GM19238 (cell line): ENCODE data around the gene PCDHB1.

Experiments used
- DNase-seq: peaks from one replicate; pipeline ENCODE4 v3.0.0; 2011; ENCODE audit warnings: low spot score; ENCODE audit not compliant: insufficient read length

The PCDHB1 gene, protein sequence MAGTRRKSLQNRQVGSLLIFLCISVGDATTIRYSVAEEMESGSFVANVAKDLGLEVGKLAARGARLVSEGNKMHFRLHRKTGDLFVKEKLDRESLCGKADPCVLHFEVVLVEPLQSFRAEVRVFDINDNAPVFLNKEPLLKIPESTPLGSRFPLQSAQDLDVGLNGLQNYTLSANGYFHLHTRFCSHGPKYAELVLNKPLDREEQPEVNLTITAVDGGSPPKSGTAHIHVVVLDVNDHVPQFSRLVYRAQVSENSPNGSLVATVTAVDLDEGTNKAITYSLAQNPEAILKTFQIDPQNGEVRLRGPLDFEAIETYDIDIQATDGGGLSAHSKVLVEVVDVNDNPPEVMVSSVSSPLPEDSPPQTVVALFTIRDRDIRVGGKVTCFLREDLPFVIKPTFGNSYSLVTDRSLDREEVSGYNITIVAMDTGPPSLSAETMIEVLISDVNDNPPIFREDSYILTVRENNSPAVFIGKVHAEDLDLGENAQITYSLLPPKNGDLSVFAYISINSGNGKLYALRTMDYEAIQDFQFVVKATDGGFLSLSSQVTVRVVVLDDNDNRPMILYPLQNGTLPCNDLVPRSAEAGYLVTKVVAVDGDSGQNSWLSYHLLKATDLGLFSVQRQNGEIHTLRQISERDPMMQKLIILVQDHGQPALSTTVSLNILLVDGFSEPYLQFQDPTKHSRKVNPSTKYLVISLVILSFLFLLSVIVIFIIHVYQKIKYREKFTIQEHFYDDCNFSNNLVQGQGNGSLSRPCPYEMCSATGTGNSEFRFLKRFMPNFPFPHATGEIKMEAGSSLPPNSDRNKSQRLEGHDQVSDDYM

DNA sequence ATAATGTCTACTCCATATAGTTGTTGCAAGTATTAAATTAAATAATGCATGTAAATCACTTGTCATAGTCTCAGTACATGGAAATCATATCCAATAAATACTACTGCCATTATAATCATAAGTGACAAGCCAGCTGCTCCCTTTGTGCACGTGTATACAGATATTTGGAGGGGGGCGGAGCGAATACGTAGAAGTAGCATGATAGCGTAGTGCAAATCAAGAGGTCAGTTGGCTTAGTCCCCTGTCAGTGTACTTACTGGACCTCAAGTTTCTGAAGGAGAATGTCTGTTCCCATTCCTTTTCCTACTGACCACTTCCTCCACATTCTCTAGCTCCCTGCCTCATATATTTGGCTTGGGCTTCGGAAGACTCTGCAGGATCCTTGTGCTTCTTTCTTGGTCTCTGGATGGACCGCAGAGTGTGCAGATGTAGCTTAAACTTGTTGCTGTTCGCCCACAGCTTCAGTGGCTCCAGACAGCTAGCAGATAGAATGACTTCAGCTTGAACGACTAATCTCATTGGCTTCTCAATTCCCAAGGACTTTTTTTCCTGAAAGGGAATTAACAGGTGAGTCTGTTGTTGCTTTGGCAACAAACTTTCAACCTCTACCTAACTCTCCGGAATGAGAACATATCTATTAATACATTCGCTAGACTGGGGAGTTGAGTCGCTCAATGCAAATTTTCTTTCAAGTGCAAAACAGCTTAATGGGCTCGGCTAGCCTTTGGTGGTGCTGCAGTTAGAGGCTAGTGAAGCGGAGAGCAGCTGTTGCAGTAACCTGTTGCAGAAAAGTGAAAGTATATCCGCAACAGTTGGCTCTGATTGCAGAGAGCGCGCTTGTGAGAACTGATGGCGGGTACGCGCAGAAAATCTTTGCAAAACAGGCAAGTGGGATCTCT lies at the start of gene PCDHB1:
TSS of gene PCDHB1 (plus strand) at position 753 of the 899 bp plus-strand sequence. CDS start at position 850, 97 bp downstream.
- no peak for DNase-seq

- no peak for DNase-seq
These were observed 49.7 kb upstream of the PCDHB1 start for GRCh38 chr5:141001446-141001843.

DNA sequence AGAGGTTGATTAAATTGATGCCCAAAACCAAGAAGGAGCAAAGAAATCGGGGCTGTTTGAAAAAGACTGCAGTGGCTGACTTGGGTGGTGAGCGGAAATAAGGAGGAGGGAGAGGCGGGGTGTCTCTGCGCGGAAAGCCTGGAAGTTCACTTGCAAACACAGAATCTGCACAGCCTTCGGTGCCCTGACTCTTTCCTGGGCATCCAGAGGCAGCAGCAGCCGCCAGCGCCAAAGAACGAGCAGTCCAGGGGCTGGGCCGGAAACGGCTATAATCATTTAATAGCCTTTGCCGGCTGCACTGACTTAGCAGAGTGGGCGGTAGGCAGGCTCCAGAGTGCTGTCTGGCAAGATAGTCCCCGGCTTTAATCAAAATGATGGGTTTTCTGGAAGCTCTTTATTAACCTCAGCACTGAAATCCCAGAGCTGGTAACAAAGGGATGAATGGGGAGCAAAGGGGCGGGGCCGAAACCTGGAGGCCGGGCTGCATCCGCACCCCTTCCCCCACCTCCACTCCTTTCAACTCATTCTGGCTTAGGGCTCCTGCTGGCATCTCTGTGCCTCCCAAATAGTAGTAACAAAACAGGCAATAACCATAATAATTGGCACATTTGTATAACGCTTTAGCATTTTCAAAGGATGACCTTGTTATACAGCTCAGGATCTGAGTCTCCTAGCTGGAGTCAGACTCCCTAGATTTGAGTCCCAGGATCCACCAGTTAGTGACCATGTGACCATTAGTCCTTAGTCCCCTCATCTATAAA lies 49.1 kb upstream of the PCDHB1 start:
- no peak for DNase-seq

DNA sequence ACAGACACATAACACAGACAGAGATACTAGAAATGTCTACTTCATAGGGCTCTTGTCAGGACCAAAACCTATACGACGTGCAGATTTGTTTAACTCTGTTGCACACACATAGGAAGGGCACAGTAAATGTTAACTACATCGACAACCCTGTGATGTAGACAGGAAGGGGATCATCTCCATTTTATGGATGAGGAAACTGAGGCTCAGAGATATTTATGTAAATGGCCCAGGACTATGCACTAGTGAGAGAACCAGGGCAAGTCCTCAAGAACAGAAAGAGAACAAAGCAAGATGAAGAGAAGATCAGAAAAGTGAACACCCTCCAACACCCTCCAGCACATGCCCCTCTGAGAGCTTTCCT lies 48.6 kb upstream of the PCDHB1 start:
- no peak for DNase-seq

DNA sequence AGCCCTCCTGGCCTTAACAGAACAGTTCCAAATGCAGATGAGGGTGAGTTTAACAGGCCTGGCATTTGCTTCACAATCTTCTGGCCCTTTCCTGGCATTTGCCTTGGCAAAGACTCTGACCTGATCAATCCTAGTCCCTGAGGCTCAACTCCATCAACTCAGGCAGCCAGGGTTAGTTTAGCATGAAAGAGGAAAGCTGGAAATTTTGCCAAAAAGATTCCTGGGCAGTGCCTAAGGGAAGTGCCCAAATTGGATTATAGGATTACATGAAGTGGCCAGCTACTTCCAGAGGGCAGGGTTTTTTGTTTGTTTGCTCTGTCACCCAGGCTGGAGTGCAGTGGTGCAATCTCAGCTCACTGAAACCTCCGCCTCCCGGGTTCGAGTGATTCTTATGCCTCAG lies 48.1 kb upstream of the PCDHB1 start:
- DNase-seq, result no peak

GRCh38 chr5:141003791-141004611 lies 47.2 kb upstream of the PCDHB1 start:
- DNase-seq, result no peak

GRCh38 chr5:141007791-141008190 lies 43.4 kb upstream of the PCDHB1 start:
- DNase-seq, result no peak

DNA sequence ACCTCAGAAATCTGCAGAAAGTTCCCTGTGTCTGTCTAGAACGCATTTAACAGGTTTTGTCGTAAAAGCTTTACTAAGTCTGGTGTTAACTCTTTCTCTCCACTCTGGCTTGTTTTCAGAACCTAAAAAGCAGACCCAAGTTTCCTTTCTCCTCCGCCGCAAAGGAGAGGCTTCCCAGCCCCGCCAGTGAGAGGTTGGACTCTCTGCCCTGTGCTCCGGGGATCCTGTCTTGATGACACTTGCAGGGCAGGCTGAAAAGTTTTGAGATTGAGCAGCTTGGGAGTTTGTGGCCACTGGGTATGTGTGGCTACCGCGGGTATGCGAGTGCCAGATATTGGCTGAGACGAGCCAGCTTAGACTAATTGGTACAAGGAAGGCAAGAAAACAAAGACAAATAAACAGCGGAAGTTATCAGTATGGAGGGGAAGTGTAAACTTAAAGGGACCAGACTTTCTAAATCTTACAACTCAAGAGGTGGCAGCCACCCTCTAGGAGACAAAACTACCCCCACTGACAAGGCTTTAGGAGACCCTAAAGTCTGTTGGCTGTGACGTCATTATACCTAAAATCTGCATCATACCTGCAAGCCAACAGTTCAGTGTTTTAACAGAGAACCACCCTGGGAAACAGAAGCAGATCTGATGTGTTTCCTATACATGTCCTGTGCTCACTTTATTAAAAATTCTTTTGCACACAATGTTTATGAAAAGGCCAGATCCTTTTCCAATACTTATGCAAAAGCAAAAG lies 41.0 kb upstream of the PCDHB1 start:
- DNase-seq, result no peak

DNA sequence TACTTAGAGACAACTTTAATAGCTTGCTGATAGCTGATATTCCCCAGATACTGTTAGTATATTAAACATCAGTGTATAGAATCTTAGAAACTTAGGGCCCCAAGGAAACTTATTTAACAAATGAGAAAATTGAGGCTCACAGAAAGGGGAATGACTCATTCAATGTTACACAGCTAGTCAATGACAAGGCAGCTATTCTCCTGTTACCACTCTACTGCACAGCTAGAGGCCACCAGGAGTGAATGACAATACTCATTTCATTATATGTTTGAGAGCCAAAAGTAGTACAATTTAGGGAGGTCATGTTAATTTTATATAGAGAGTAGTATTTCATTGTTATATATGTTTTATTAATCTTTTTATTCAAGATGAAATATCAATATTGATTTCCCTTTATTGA lies 33.2 kb upstream of the PCDHB1 start:
- DNase-seq, result no peak

GRCh38 chr5:141022384-141022783 lies 28.8 kb upstream of the PCDHB1 start:
- no peak for DNase-seq

- no peak for DNase-seq
These were observed 20.2 kb upstream of the PCDHB1 start for GRCh38 chr5:141031006-141031405.

DNA sequence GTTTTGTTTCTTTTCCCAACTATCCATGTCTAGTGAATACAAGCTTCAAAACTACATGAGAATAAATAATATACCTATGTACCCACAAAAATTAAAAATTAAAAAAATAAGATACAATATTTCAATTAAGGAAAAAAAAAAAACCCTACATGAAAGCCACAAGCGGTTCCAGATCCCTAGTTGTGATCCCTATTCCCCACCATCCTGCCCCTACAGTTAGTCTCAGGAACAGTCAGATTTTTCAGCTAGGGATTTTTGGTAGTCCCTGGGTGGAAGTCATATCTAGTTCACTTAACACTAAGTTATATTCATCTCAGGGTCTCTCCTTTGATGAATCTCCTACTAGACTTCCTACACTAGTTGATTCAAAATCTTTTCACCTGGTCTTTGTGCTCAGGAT lies 18.5 kb upstream of the PCDHB1 start:
- no peak for DNase-seq

DNA sequence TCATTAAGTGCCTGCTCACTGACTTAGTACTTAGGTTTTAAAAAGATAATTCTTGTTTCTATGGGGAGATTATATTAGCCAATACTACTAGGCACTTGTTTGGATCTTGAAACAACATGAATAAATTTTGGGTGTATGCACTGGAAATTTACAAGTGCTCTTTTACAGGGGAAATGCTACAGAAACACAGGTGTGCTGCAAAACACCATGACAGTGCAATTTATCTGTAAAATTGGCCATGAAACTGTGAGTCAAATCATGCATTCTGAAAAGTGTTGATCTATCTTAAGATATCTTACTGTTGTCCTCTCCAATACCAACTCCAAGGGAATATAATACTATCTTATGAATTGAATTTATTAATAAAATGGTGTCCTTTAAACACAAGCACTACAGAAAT lies 12.1 kb upstream of the PCDHB1 start:
- DNase-seq, result no peak

- no peak for DNase-seq
These were observed 11.7 kb upstream of the PCDHB1 start for GRCh38 chr5:141039517-141039916.

DNA sequence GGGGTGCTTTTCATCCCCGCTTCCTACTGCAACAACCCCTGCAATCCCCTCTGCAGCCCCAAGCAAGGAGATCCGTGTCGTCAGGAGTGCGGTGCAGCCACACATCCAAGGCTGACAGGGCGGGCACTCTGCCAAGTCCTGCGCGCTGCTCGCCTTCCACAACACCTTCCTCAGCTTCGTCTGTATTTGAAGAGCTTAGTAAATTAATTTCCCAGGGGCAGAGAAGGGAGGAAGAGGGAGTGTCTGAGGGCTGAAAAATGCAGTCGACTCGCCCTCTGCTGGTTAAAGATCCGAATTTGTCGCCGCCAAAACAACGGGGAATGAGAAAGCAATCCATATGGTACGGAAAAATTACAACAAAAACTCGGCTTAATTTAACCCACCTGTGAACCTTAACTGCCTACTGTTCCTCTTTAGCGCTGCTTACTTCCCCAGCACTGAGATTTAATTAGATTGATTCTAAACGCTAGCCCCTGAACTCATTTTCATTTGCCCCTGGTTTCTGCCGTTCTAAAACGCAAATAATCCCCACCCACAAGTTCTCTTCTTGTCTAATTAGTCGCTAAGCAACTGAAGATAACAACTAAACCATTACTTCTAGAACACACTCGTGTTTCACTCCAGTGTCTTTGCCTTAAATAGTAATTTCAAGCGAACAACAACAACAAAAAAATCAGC lies 10.9 kb upstream of the PCDHB1 start:
- no peak for DNase-seq

DNA sequence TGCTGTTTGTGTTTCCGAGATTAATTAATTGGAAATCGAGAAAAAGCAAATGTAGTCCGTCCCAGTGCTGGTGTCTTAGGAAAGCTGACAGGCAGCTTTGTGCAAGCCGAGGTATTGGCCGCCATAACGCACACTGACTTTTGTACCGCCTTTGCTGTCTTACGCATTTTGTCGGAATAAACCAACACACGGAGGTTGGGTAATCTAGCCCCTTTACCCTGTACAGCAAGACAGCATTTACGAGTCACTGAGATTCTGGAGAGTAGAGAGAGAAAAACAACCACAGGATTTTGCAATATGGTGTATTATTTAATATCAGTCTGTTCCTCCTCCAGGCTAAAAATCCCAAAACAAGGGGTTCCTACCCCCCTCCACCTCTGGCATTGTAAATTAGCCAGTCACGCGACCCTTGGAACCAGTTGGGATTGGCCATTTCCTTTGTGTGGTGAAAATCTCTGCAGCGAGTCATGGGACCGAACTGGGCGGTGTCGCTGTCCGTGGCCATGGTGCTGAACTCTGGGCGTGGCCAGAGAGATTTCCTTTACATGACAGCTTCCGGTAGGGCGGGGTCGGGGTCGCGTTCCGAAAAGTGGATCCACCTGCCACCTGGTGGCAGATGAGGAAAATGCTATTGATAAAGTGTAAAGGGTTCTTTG lies 10.3 kb upstream of the PCDHB1 start:
- peak; percentile 37 for DNase-seq

DNA sequence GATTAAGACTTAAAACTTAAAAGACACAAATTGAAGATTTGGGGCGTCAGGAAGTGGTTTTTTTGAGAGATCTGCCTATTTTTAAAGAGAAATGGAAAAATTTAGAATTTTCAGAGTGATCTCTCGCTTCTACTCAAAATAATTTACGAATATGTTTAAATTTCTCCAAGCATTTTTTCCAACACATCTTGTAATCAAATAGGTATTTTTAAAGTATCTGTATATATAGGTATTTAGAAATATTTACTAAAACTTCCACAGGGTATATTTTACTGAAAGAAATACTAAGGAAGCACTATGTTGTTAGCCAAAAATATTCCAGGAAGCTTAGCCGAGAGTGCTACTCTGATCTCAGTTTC lies 9.8 kb upstream of the PCDHB1 start:
- no peak for DNase-seq

DNA sequence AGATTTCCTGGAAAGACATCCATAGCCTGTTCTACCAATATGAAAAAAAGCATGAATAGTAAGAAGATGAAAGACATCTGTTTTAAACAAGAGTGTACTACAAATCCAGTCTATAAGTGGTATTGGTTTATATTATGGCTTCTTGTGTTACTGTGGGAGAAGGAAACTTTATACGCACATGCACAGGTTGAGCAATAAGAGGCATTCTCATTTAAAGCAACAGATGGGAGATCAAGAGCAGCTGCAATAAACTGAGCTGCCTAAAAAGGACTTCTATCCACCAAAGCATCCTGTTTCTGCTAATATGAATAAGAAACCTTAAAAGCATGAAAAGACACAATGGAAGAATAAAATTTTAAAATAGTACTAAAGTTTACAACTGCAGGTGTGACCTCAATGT lies 8.6 kb upstream of the PCDHB1 start:
- no peak for DNase-seq
